HEK293 (cell line): ENCODE data around the gene IDH3A.

Source experiments
- FEZF1 ChIP-seq: fragments of 450-650 bp; formaldehyde crosslinking; IDR thresholded peaks from 2 replicates; pipeline ENCODE4 v1.5.1; 2016; ENCODE audit warnings: missing biosample characterization, missing genetic modification characterization
- PRDM1 ChIP-seq: fragments of 450-650 bp; formaldehyde crosslinking; IDR thresholded peaks from 2 replicates; pipeline ENCODE4; 2016; ENCODE audit warnings: missing biosample characterization, missing genetic modification characterization
- ZBTB20 ChIP-seq: fragments of 450-650 bp; formaldehyde crosslinking; IDR thresholded peaks from 2 replicates; pipeline ENCODE4 v1.5.1; 2016; ENCODE audit warnings: missing biosample characterization, missing genetic modification characterization
- ZNF10 ChIP-seq: fragments of 450-650 bp; formaldehyde crosslinking; IDR thresholded peaks from 2 replicates; pipeline ENCODE4 v1.5.1; 2017; ENCODE audit warnings: missing biosample characterization, missing genetic modification characterization
- ZNF239 ChIP-seq: fragments of 450-650 bp; formaldehyde crosslinking; IDR thresholded peaks from 2 replicates; pipeline ENCODE4 v1.5.1; 2016; ENCODE audit warnings: missing biosample characterization, missing genetic modification characterization
- ZNF248 ChIP-seq: fragments of 450-650 bp; formaldehyde crosslinking; IDR thresholded peaks from 2 replicates; pipeline ENCODE4 v1.5.1; 2017; ENCODE audit warnings: missing biosample characterization, missing genetic modification characterization
- ZNF335 ChIP-seq: fragments of 450-650 bp; formaldehyde crosslinking; conservative IDR thresholded peaks from 2 replicates; pipeline ENCODE4 v1.5.1; 2016; ENCODE audit warnings: missing biosample characterization, missing genetic modification characterization
- ZNF449 ChIP-seq: fragments of 450-650 bp; formaldehyde crosslinking; IDR thresholded peaks from 2 replicates; pipeline ENCODE4 v1.5.1; 2017; ENCODE audit warnings: missing biosample characterization, mild to moderate bottlenecking, missing genetic modification characterization, moderate library complexity
- TF ChIP-seq, protein P1 (sequence below): fragments of 450-650 bp; formaldehyde crosslinking; IDR thresholded peaks from 2 replicates; pipeline ENCODE4 v1.5.1; 2017; ENCODE audit warnings: missing biosample characterization, missing genetic modification characterization
- TF ChIP-seq, protein P2 (sequence below): fragments of 450-650 bp; formaldehyde crosslinking; IDR thresholded peaks from 2 replicates; pipeline ENCODE4 v1.5.1; 2016; ENCODE audit warnings: missing biosample characterization, missing genetic modification characterization
- TF ChIP-seq, protein P3 (sequence below): fragments of 450-650 bp; formaldehyde crosslinking; IDR thresholded peaks from 2 replicates; pipeline ENCODE4 v1.5.1; 2016; ENCODE audit warnings: missing biosample characterization, missing genetic modification characterization
- TF ChIP-seq, protein P4 (sequence below): fragments of 450-650 bp; formaldehyde crosslinking; IDR thresholded peaks from 2 replicates; pipeline ENCODE4 v1.5.1; 2016; ENCODE audit warnings: missing biosample characterization, missing genetic modification characterization

DNA sequence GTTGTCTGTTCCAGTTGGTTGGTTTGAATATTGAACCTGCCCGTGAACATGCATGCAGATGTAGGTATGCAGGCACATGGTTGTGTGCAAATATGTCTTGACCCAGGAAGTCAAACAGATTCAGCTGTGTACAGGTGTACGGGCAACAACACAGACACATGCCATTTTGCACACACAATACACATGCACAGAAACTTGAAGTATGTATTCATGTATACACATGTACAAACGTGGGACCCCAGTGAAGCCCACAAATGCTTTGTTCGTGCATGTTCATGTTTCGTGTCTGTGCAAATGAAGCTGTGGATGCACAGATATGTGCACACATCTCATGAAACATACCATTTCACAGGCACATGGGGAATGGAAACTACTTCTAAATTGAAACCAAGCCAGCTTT, 30.7 kb downstream of the IDH3A start:
- TF ChIP-seq, protein P1, sequence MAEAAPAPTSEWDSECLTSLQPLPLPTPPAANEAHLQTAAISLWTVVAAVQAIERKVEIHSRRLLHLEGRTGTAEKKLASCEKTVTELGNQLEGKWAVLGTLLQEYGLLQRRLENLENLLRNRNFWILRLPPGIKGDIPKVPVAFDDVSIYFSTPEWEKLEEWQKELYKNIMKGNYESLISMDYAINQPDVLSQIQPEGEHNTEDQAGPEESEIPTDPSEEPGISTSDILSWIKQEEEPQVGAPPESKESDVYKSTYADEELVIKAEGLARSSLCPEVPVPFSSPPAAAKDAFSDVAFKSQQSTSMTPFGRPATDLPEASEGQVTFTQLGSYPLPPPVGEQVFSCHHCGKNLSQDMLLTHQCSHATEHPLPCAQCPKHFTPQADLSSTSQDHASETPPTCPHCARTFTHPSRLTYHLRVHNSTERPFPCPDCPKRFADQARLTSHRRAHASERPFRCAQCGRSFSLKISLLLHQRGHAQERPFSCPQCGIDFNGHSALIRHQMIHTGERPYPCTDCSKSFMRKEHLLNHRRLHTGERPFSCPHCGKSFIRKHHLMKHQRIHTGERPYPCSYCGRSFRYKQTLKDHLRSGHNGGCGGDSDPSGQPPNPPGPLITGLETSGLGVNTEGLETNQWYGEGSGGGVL (tag by site-specific recombination) = no peak
- TF ChIP-seq FEZF1 (tag by site-specific recombination) = no peak
- TF ChIP-seq, protein P2, sequence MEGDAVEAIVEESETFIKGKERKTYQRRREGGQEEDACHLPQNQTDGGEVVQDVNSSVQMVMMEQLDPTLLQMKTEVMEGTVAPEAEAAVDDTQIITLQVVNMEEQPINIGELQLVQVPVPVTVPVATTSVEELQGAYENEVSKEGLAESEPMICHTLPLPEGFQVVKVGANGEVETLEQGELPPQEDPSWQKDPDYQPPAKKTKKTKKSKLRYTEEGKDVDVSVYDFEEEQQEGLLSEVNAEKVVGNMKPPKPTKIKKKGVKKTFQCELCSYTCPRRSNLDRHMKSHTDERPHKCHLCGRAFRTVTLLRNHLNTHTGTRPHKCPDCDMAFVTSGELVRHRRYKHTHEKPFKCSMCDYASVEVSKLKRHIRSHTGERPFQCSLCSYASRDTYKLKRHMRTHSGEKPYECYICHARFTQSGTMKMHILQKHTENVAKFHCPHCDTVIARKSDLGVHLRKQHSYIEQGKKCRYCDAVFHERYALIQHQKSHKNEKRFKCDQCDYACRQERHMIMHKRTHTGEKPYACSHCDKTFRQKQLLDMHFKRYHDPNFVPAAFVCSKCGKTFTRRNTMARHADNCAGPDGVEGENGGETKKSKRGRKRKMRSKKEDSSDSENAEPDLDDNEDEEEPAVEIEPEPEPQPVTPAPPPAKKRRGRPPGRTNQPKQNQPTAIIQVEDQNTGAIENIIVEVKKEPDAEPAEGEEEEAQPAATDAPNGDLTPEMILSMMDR (tag by site-specific recombination) = no peak
- no peak for TF ChIP-seq ZNF449 (tag by site-specific recombination)
- no peak for TF ChIP-seq ZNF335
- no peak for TF ChIP-seq ZNF239 (tag by site-specific recombination)
- TF ChIP-seq, protein P3, sequence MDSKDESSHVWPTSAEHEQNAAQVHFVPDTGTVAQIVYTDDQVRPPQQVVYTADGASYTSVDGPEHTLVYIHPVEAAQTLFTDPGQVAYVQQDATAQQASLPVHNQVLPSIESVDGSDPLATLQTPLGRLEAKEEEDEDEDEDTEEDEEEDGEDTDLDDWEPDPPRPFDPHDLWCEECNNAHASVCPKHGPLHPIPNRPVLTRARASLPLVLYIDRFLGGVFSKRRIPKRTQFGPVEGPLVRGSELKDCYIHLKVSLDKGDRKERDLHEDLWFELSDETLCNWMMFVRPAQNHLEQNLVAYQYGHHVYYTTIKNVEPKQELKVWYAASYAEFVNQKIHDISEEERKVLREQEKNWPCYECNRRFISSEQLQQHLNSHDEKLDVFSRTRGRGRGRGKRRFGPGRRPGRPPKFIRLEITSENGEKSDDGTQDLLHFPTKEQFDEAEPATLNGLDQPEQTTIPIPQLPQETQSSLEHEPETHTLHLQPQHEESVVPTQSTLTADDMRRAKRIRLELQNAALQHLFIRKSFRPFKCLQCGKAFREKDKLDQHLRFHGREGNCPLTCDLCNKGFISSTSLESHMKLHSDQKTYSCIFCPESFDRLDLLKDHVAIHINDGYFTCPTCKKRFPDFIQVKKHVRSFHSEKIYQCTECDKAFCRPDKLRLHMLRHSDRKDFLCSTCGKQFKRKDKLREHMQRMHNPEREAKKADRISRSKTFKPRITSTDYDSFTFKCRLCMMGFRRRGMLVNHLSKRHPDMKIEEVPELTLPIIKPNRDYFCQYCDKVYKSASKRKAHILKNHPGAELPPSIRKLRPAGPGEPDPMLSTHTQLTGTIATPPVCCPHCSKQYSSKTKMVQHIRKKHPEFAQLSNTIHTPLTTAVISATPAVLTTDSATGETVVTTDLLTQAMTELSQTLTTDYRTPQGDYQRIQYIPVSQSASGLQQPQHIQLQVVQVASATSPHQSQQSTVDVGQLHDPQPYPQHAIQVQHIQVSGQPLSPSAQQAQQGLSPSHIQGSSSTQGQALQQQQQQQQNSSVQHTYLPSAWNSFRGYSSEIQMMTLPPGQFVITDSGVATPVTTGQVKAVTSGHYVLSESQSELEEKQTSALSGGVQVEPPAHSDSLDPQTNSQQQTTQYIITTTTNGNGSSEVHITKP (tag by site-specific recombination) = no peak
- no peak for TF ChIP-seq PRDM1
- no peak for TF ChIP-seq ZNF248
- TF ChIP-seq ZBTB20 (tag by site-specific recombination) = no peak
- TF ChIP-seq, protein P4, sequence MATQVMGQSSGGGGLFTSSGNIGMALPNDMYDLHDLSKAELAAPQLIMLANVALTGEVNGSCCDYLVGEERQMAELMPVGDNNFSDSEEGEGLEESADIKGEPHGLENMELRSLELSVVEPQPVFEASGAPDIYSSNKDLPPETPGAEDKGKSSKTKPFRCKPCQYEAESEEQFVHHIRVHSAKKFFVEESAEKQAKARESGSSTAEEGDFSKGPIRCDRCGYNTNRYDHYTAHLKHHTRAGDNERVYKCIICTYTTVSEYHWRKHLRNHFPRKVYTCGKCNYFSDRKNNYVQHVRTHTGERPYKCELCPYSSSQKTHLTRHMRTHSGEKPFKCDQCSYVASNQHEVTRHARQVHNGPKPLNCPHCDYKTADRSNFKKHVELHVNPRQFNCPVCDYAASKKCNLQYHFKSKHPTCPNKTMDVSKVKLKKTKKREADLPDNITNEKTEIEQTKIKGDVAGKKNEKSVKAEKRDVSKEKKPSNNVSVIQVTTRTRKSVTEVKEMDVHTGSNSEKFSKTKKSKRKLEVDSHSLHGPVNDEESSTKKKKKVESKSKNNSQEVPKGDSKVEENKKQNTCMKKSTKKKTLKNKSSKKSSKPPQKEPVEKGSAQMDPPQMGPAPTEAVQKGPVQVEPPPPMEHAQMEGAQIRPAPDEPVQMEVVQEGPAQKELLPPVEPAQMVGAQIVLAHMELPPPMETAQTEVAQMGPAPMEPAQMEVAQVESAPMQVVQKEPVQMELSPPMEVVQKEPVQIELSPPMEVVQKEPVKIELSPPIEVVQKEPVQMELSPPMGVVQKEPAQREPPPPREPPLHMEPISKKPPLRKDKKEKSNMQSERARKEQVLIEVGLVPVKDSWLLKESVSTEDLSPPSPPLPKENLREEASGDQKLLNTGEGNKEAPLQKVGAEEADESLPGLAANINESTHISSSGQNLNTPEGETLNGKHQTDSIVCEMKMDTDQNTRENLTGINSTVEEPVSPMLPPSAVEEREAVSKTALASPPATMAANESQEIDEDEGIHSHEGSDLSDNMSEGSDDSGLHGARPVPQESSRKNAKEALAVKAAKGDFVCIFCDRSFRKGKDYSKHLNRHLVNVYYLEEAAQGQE (tag by site-specific recombination) = no peak
- TF ChIP-seq ZNF10 (tag by site-specific recombination) = no peak
